GM12874 (cell line): ENCODE results near the gene IPO5.

ENCODE experiments used
- TF ChIP-seq, protein P1 (sequence below): IDR thresholded peaks from 2 replicates; pipeline ENCODE4 v1.5.1; 2011; ENCODE audit warnings: low read depth, mild to moderate bottlenecking, control low read depth, low read length, moderate library complexity; ENCODE audit not compliant: insufficient read depth

IPO5 gene

DNA sequence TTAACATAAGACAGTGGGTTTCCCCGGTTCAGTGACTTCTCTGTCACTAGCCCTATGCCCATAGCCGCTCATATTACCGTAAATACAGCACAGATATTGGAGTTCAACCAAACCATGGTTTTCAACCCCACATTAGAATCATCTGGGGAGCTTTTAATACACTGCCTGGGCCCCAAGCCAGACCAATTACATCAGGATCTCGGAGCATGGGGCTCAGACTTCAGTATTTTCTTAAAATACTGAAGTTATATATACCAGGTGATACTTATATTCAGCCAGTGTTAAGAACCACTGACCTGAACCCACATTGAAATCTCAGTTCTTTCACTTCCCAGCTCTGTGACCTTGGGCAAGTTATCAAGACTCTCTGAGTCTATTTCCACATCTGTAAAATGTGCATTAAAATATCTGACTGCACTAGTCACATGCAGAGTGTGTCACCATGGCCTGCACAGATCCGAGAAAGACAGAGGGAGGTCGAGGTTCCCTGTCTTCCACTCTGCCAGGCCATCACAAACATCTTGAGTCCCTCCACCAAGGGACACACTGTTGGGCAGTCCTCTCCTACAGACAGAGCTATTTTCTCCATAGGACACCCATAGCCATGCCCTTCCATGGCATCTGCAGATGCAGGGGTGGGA is 32.2 kb upstream of the IPO5 start:
- TF ChIP-seq, protein P1, sequence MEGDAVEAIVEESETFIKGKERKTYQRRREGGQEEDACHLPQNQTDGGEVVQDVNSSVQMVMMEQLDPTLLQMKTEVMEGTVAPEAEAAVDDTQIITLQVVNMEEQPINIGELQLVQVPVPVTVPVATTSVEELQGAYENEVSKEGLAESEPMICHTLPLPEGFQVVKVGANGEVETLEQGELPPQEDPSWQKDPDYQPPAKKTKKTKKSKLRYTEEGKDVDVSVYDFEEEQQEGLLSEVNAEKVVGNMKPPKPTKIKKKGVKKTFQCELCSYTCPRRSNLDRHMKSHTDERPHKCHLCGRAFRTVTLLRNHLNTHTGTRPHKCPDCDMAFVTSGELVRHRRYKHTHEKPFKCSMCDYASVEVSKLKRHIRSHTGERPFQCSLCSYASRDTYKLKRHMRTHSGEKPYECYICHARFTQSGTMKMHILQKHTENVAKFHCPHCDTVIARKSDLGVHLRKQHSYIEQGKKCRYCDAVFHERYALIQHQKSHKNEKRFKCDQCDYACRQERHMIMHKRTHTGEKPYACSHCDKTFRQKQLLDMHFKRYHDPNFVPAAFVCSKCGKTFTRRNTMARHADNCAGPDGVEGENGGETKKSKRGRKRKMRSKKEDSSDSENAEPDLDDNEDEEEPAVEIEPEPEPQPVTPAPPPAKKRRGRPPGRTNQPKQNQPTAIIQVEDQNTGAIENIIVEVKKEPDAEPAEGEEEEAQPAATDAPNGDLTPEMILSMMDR: no peak

DNA sequence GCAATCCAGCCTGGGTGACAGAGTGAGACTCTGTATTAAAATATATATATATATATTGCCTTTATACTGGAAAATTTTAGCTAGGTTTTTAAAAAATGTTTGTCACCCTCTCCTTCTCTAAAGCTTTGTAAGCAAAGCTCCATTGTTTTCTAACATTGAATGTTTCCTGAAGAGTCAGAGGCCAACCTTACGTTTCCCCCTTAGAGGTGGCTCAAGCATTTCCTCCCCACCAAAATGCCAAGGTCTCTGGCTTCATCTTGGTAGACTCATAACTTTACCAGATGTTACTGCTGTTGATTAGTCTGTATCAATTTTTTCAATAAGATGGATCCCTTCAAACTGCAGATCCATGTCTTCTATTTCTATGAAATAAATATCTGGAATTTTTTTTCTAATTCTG is 25.2 kb upstream of the IPO5 start:
- TF ChIP-seq, protein P1: no peak

GRCh38 chr13:97932036-97932435 is 21.4 kb upstream of the IPO5 start:
- TF ChIP-seq, protein P1: no peak

DNA sequence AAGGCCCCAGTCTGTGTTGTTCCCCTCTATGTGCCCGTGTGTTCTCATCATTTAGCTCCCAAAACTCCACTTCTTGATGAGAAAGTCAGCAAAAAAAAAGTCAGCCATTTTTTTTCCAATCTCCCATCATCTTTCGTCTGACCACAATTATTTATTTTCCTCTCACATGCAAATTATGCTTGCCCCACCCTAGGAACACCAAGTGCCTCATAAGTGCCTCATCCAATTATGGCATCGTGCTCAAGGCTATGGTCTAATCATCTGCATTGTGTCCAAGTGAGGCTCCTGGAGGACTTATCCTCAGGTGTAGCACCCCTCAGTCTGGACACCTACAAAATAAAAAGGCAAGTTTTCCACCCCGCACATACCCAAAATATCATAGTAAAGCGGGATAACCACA is 20.8 kb upstream of the IPO5 start:
- TF ChIP-seq, protein P1: no peak

DNA sequence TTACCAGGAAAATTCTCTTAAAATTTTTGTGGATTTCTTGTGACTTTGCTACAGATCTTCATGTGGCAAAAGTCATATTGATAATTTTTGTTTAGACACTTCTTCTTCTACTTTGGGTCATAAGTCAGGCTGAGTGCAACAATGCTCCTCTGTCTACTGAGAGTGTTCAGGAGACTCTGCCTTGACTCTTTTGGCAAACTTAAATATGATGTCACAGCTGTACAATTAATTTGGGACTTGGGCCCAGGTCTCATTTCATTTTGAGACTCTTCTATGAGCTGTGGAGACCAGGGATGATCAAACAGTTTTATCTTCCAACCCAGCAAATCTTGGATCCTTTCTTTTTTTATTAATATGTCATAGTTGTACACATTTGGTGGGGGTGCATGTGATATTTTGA is 19.7 kb upstream of the IPO5 start:
- TF ChIP-seq, protein P1: no peak

- TF ChIP-seq, protein P1: no peak
Measured at GRCh38 chr13:97934590-97934989, 18.9 kb upstream of the IPO5 start.

DNA sequence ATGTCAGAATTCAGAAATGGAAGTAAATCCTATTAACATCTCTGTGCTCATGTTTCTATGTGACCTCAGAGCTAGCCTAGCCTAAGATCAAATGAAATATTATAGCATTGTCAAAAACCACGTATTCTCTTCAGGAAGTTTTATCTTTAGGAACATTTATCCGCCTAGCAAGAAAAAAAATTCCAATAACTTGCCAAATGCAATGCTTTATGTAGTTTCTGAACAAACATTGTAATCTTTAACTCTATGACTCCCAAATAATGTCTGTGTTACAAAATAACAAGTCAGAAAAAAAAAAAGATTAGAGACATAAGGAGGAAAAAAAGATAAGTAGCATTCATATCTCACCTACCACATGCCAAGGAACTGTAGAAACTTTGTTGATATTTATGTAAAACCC is 18.4 kb upstream of the IPO5 start:
- TF ChIP-seq, protein P1: no peak
